NB4 (cell line): Measurements from ENCODE around the gene NCF4.
A peak's percentile ranks its signal among the peaks of the same experiment; 100 is the strongest.

ENCODE experiments used
- DNase-seq: peaks from one replicate; pipeline ENCODE4 v3.0.0; 2010; ENCODE audit warnings: low read depth
- H3K4me3 ChIP-seq: one replicate; pipeline ENCODE4 v1.5.1; 2011; ENCODE audit warnings: mild to moderate bottlenecking, low read depth, low read length, moderate library complexity
- CTCF ChIP-seq: IDR thresholded peaks from one replicate; pipeline ENCODE4 v1.5.1; 2012; ENCODE audit warnings: low read depth, low read length
- MAX ChIP-seq: IDR thresholded peaks from 2 replicates; pipeline ENCODE4 v1.6.1; 2011; ENCODE audit warnings: low read depth, low read length
- MYC ChIP-seq: IDR thresholded peaks from 2 replicates; pipeline ENCODE4 v1.6.1; 2011; ENCODE audit warnings: low read depth, low read length
- POLR2A ChIP-seq: IDR thresholded peaks from 2 replicates; pipeline ENCODE4 v1.6.1; 2011; ENCODE audit warnings: mild to moderate bottlenecking; ENCODE audit not compliant: insufficient read length; ENCODE audit errors: extremely low read depth

Gene NCF4

GRCh38 chr22:36912694-36913426, 52.1 kb downstream of the NCF4 start:
- DNase-seq, result no peak
- no peak for TF ChIP-seq CTCF
- no peak for TF ChIP-seq MAX
- no peak for TF ChIP-seq POLR2A
- TF ChIP-seq MYC, result no peak
- no peak overlapping the region for H3K4me3 ChIP-seq

GRCh38 chr22:36913427-36914389, 52.9 kb downstream of the NCF4 start, which contains the start of gene CSF2RB:
Gene CSF2RB, plus strand, starts transcription at chr22:36913628. Its CDS starts 8,580 bp downstream, at chr22:36922208.
- peak; percentile 84 for DNase-seq
- TF ChIP-seq POLR2A, result no peak
- TF ChIP-seq CTCF, result no peak
- peak; percentile 87 for TF ChIP-seq MAX
- 0 out of 2 replicates have a peak, but pooled peaks have one; percentile 20 for TF ChIP-seq MYC
- peak within 1 kb of the TSS; percentile 28 for H3K4me3 ChIP-seq

- H3K4me3 ChIP-seq, result no peak overlapping the region
- TF ChIP-seq CTCF (no peak), MAX (no peak), MYC (no peak), POLR2A (no peak)
Observed at GRCh38 chr22:36914390-36914752, 53.6 kb downstream of the NCF4 start.

GRCh38 chr22:36916034-36916433, 55.2 kb downstream of the NCF4 start:
- no peak overlapping the region for H3K4me3 ChIP-seq
- TF ChIP-seq CTCF (no peak), MYC (no peak), POLR2A (no peak), MAX (no peak)
- no peak for DNase-seq

More at GRCh38 chr22:36914390-36914752, 53.6 kb downstream of the NCF4 start:
- DNase-seq, result no peak

- no peak for DNase-seq
- no peak for TF ChIP-seq MYC
- TF ChIP-seq POLR2A, result no peak
- TF ChIP-seq CTCF, result no peak
- no peak for TF ChIP-seq MAX
- H3K4me3 ChIP-seq, result no peak overlapping the region
Observed at GRCh38 chr22:36918586-36919284, 57.9 kb downstream of the NCF4 start.
